Measurements from ENCODE around the gene COLGALT1. TPM values are rescaled to one million over a fixed set of nuclear protein-coding genes. Genes with fewer than 3 reads are reported as not detected.
A peak's percentile ranks its signal among the peaks of the same experiment; 100 is the strongest.

Gene COLGALT1
- total and polyA plus RNA-seq, 9 of the 15 experiments (the other 6 are each of a cell fraction or from before 2014, with no cell fraction given), result 4.9 to 119 (median 82.6) TPM

- TF ChIP-seq ZBED1 (IDR thresholded peaks at IDR 0.05) (0 out of 2 replicates have a peak, but pooled peaks have one; percentile 30), SAP30 (IDR thresholded peaks at IDR 0.05; ENCODE audit: borderline replicate concordance, insufficient read depth, low read depth, low read length, poor library complexity, severe bottlenecking) (peak; percentile 59), E2F3 (CRISPR knock-in tag; IDR thresholded peaks at IDR 0.05) (peak; percentile 74; the same call in 1 of the 2 replicates), PURB (CRISPR knock-in tag; IDR thresholded peaks at IDR 0.05; ENCODE audit: low read depth) (no peak), FOSL1 (tag; conservative IDR thresholded peaks at IDR 0.05) (peak; percentile 39; the same call in 1 of the 2 replicates), CREBBP (IDR thresholded peaks at IDR 0.05; ENCODE audit: low read depth, low read length) (no peak), PHB2 (IDR thresholded peaks at IDR 0.05; ENCODE audit: low read depth) (no peak), RFX5 (IDR thresholded peaks at IDR 0.05; ENCODE audit: low read depth, low read length) (no peak), HMG20B (CRISPR knock-in tag; IDR thresholded peaks at IDR 0.05) (no peak), ZFP30 (CRISPR knock-in tag; IDR thresholded peaks at IDR 0.05; ENCODE audit: borderline replicate concordance) (no peak), XRCC3 (IDR thresholded peaks at IDR 0.05) (no peak), RNF219 (CRISPR knock-in tag; IDR thresholded peaks at IDR 0.05) (no peak), TCF15 (CRISPR knock-in tag; IDR thresholded peaks at IDR 0.05) (no peak), ZNF217 (CRISPR knock-in tag; IDR thresholded peaks at IDR 0.05) (no peak), HIVEP1 (CRISPR knock-in tag; IDR thresholded peaks at IDR 0.05) (no peak), RB1 (IDR thresholded peaks at IDR 0.05; ENCODE audit: low read depth) (peak; percentile 97), NFIC (IDR thresholded peaks at IDR 0.05) (peak; percentile 9; the same call in 1 of the 2 replicates), HNRNPK (IDR thresholded peaks at IDR 0.05; ENCODE audit: low read depth, low read length, poor library complexity, severe bottlenecking) (no peak)
- TF ChIP-seq, protein P1, sequence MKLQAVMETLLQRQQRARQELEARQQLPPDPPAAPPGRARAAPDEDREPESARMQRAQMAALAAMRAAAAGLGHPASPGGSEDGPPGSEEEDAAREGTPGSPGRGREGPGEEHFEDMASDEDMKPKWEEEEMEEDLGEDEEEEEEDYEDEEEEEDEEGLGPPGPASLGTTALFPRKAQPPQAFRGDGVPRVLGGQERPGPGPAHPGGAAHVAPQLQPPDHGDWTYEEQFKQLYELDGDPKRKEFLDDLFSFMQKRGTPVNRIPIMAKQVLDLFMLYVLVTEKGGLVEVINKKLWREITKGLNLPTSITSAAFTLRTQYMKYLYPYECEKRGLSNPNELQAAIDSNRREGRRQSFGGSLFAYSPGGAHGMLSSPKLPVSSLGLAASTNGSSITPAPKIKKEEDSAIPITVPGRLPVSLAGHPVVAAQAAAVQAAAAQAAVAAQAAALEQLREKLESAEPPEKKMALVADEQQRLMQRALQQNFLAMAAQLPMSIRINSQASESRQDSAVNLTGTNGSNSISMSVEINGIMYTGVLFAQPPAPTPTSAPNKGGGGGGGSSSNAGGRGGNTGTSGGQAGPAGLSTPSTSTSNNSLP (IDR thresholded peaks at IDR 0.05; ENCODE audit: borderline replicate concordance, low read depth, low read length), result no peak
- TF ChIP-seq, protein P2, sequence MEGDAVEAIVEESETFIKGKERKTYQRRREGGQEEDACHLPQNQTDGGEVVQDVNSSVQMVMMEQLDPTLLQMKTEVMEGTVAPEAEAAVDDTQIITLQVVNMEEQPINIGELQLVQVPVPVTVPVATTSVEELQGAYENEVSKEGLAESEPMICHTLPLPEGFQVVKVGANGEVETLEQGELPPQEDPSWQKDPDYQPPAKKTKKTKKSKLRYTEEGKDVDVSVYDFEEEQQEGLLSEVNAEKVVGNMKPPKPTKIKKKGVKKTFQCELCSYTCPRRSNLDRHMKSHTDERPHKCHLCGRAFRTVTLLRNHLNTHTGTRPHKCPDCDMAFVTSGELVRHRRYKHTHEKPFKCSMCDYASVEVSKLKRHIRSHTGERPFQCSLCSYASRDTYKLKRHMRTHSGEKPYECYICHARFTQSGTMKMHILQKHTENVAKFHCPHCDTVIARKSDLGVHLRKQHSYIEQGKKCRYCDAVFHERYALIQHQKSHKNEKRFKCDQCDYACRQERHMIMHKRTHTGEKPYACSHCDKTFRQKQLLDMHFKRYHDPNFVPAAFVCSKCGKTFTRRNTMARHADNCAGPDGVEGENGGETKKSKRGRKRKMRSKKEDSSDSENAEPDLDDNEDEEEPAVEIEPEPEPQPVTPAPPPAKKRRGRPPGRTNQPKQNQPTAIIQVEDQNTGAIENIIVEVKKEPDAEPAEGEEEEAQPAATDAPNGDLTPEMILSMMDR (IDR thresholded peaks at IDR 0.05 in 2 of 3, conservative IDR thresholded peaks at IDR 0.05 in 1 of 3; ENCODE audit: insufficient read depth in 2 of 3, low read depth in 1 of 3, low read length in 3 of 3), result peak; percentile 90 to 99 (median 97)
Measured at GRCh38 chr19:17605761-17606589, 50.5 kb downstream of the COLGALT1 start (continued).

Measured in K562 (cell line).